Left colon (tissue), 2 donors: ENCODE results near the gene NSUN2. TPM values are rescaled to one million over a fixed set of nuclear protein-coding genes. Genes with fewer than 3 reads are reported as not detected.

Experiments used
- ATAC-seq: fragments of 200-7000 bp; cut with Tn5 transposase; one replicate; pipeline ENCODE4 v1.9.1; 2020; ENCODE audit warnings: mild to moderate bottlenecking, moderate library complexity
- DNase-seq, 2 donors: peaks; one replicate each; pipeline ENCODE4 v3.0.0-alpha.2; 2020
- intact Hi-C, 2 donors: fragments of 100-400 bp; cut with DNase I in 1 of 2; cut with micrococcal nuclease in 1 of 2; formaldehyde crosslinking; loops; one replicate each; pipeline versions ENCODE4 v1.11.2 to v1.14.0; 2022; cut with DNase I, micrococcal nuclease
- total RNA-seq, 2 donors: library from RNA; stranded (reverse); fragmentation: NEBNext Ultra II Directional; extraction: Animal tissue kit (Norgen Biotek cat#: 25700); gene quantifications; one replicate each; pipeline ENCODE4 v1.2.1, GENCODE V29; 2021
- donor health status: DM: no; HTN: no; CAD: no.
- donor health status: DM: yes; HTN: yes; CAD: no.

The NSUN2 gene
- total RNA-seq, 2 donors from 2014 or later, result 49.2 to 56.7 TPM

DNA sequence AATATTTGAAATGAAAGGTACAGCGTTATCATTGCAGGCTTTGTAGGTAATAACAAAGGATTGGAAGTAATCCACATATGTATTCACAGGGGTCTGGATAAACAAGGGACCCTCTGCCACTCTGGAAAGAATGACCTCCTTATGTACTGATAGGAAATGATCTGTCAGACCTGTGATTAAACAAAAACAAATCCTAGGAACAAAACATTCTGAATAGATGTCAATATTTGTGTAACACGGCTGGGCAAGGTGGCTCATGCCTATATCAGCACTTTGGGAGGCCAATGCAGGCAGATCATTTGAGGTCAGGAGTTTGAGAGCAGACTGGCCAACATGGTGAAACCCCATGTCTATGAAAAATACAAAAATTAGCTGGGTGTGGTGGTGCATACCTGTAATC, 42.3 kb downstream of the NSUN2 start:
- DNase-seq (no peak), ATAC-seq (no peak)
- intact Hi-C loops, result no loop called here

DNA sequence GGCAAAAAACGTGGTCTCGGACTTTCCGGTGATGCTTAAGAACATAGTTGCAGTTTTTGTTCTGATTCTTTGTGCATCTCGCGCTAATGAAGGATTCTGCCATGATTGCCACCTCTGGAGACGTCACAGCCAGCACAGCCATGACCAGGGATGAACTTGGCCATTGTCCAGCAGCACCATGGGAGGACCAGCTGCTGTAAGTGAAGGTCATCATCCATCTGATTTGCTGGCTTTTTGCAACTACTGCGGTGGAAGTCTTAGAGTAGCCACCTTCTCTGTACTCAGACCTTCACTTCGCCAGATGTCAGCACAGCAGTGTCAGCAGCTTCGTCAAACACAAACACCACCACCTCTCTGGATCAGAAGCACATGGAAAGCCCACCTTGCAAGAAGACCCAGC, 45.7 kb downstream of the NSUN2 start:
- ATAC-seq (no peak), DNase-seq (no peak)
- intact Hi-C loops, result no loop called here

DNA sequence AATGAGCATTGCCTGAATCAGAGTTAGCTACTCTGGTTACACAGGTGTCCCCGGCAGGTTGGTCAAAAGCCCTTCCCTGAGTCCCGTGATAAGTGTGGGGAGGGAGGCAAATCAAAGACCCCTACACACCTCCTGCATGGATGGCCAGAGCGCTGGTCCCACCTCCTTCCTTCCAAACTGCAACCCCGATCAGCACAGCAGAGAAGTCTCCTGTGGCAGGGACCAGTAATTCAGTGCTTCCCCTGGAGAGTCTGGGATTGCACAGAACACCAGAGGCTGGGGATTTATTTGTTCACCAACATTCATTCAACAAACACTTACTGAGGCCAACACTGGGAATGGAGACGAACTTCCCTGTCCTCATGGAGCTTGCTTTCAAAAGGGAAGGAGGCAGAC, 46.2 kb downstream of the NSUN2 start:
- no peak for DNase-seq
- intact Hi-C loops, result no loop called here
- no peak for ATAC-seq

DNA sequence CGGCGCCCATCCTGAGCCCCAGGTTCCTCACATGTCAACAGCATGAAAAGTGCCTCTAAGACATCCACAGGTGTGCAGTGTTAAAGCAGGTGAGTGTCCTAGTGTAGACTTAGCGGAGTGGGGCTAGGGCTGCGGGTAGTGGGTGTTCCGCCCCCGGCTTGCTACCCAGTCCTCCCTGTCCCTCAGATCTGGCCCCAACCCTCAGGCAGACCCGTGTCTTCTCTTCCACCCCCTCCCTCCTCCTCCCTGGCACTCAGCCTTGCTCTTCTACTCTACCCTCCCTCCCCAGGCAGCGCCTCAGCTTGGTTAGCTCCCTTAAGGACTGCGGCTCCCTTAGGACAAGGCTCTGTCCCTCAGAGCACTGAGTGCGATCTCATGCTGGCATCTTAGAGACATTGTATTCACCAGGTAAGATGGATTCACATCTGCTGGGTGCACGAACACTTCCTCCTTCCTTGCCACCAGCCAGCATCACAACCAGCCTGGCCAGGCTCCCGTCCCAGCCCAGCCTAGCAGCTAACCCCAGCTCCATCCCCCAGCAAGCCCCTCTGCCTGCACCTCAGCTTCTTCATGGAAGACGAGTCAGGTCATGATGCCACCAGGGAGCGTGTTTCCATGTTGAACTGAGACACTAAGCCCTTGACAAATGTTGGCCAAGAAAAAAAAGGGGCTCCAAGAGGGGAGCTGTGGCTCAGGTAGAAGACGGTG, 46.8 kb downstream of the NSUN2 start:
- intact Hi-C loops, result no loop called here
- DNase-seq (no peak), ATAC-seq (no peak)

GRCh38 chr5:6585168-6585567, 47.7 kb downstream of the NSUN2 start:
- ATAC-seq, result no peak
- no peak for DNase-seq
- intact Hi-C loops, result no loop called here

DNA sequence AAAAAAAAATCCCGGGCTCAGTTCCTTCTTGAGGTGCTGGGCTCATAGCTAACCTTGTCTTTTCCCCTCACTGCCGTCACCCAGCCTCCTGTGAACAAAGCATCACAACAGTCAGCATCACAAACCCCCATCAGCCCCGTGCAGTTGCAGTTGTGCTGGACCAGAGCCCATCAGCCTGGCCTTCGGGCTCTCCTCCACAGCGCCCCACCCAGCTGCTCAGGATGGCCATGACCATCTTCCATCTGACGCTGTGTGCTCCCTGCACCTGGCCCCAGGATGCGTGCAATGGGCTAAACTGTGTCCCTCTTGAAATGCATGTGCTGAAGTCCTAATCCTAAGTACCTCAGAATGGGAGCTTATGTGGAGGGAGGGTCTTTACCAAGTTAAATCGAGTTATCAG, 48.1 kb downstream of the NSUN2 start:
- ATAC-seq (no peak), DNase-seq (no peak)
- intact Hi-C loops, result no loop called here

DNA sequence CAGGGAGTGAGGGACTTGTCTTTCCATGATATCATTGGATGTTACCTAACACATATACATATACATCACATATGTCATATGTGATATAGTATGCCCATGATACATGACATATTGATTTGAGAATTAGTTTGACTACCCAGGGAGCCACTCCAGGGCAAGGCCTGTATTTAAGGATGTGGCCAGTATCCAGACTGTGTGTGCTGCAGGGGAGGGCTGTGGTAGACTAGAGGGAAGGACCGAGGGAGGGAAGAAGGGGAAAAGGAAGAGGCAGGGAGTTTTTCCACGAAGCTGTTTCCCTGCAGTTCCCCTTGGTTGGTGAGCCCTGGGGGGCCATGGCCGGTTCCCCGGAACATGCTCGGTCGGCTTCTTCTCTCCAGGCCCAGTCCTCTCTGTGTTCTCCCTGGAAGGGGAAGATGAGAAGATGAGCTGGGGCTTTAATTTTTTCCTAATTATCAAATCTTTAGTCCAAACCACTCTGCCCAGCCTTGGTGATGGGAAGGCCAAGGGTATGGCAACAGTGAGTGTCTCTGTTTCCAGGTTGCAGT, 48.7 kb downstream of the NSUN2 start:
- intact Hi-C loops, result no loop called here
- no peak for DNase-seq
- no peak for ATAC-seq

DNA sequence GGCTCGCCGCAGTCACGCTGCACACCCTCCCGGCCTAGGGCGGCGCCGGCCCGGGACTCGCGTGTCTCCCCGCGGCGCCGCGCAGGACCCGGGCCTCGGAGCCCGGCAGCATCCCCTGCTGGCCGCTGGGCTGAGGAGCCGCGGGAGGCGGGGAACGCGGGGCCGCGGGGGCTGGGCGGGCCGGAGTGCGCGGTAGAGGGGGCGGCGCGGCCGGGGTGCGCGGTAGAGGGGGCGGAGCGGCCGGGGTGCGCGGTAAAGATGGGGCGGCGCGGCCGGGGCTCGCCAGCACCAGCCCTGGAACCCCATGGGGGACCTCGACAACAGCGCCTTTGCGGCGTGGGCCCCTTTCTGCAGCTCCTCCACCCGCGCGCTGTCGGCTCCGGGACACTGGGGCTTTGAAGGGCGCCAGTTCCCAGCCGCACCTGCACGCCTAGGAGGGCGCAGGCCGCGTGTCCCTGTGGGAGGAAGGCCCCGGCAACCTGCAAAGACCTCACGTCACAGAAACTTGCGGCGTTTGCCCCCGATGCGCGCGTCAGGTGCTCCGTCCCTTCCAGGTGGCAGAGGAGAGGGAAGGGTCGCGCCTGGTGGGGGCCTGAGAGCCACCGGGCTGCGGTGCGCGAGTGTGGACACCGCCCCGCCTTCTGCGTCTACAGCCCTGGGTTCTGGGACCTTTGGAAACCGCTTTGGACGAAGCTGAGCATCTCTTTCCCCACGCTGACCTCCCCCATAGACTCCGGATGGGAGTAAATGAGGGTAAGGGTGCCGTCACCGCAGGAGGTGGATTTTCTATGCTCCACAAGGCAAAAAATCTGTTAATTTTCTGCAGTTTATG, 49.6 kb downstream of the NSUN2 start:
- ATAC-seq (peak; percentile 83), DNase-seq (peak in 1 of 2 donors; percentile 31)
- intact Hi-C loops, result no loop called here

GRCh38 chr5:6582507-6583048, 50.3 kb downstream of the NSUN2 start:
- DNase-seq (no peak), ATAC-seq (peak; percentile 67)
- intact Hi-C loops, result no loop called here

- DNase-seq (no peak), ATAC-seq (no peak)
- intact Hi-C loops, result no loop called here
Observed at GRCh38 chr5:6581559-6582426, 51.1 kb downstream of the NSUN2 start.

DNA sequence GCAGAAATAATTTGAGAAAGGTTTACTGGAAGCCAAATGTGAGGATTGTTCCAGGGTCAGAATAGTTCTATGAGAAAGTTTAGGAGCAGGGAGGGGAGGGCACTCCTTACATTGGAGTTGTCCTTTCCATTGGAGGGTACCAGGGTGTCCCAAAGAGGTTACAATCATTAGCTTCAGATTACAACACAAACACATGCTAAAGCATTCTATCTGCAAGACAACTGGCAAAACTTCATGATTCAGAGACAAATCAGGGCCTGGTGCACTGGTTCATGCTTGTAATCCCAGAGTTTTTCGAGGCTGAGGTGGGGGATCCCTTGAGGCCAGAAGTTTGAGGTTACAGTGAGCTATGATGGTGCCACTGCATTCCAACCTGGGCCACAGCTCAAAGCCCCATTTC, 51.8 kb downstream of the NSUN2 start:
- DNase-seq, result no peak
- no peak for ATAC-seq
- intact Hi-C loops, result no loop called here

- ATAC-seq (no peak), DNase-seq (no peak)
- intact Hi-C loops, result no loop called here
Observed at GRCh38 chr5:6579535-6579934, 53.3 kb downstream of the NSUN2 start.

- intact Hi-C loops, result no loop called here
- DNase-seq (no peak), ATAC-seq (no peak)
Observed at GRCh38 chr5:6578676-6579343, 54.0 kb downstream of the NSUN2 start.

- intact Hi-C loops, result no loop called here
- ATAC-seq (peak; percentile 31), DNase-seq (no peak)
Observed at GRCh38 chr5:6576861-6577501, 55.9 kb downstream of the NSUN2 start.

- no peak for DNase-seq
- intact Hi-C loops, result no loop called here
Observed at GRCh38 chr5:6574537-6575245, 58.2 kb downstream of the NSUN2 start.

GRCh38 chr5:6574111-6574510, 58.7 kb downstream of the NSUN2 start:
- no peak for DNase-seq
- no peak for ATAC-seq
- intact Hi-C loops, result no loop called here

More at GRCh38 chr5:6574537-6575245, 58.2 kb downstream of the NSUN2 start:
- ATAC-seq, result no peak

GRCh38 chr5:6573651-6574101, 59.2 kb downstream of the NSUN2 start:
- intact Hi-C loops, result no loop called here
- DNase-seq (no peak), ATAC-seq (no peak)
